GM21360 (cell line): Measurements from ENCODE around the gene CDCP2.
"Not testable (repeated sequence)": the region's sequence is repeated elsewhere in the genome, so short reads cannot be mapped to it uniquely, and the experiment has no call there.

ENCODE experiments used
- ATAC-seq: cut with Tn5 transposase; IDR thresholded peaks from one replicate; pipeline ENCODE4 v1.9.1; 2021; ENCODE audit warnings: mild to moderate bottlenecking, moderate library complexity; ENCODE audit not compliant: unreplicated experiment

The CDCP2 gene

DNA sequence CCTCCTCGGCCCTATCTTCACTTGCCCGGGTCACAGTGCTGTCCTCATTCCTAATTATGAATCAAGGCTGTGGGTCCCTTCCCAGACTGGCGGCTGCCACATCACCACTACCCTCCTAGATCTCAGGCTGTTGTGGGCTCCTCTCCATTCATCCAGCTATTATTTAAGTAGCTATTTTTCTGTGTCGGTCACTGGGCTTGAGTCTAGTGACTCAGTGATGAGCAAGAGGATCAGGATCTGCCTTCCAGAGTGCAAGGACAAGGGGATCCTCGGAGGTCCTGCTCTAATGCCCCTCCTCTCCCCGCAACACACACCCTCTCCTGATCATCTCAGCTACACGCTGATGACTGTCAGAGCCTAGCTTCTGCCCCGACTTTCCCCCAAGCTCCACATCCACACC, 34.1 kb downstream of the CDCP2 start:
- ATAC-seq: no peak

GRCh38 chr1:54117815-54118563, 34.8 kb downstream of the CDCP2 start:
- no peak for ATAC-seq

- no peak for ATAC-seq
These were observed 37.3 kb downstream of the CDCP2 start for GRCh38 chr1:54115520-54115919.

- ATAC-seq: no peak
These were observed 37.8 kb downstream of the CDCP2 start for GRCh38 chr1:54114955-54115354.

DNA sequence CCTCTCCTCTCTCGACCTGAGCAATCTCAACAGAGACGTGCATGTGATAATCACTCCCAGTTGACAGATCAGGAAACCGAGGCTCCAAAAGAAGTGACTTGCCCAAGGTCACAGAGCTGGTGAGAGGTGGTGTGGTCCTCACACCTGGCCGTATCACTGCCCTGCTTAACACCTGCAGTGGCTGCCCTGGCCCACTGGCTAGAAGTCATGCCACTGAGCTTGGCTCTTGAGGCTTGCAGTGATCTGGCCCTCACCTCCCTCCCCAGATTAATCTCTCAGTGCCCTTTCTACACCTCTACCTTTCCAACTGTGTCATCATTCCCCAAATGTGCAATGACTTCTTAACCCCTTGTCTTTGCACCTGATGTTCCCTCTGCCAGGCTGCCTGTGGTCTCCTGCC, 38.8 kb downstream of the CDCP2 start:
- ATAC-seq: no peak

GRCh38 chr1:54112705-54113368, 40.0 kb downstream of the CDCP2 start:
- no peak for ATAC-seq

GRCh38 chr1:54112027-54112426, 40.8 kb downstream of the CDCP2 start:
- no peak for ATAC-seq

- ATAC-seq: no peak
These were observed 41.2 kb downstream of the CDCP2 start for GRCh38 chr1:54111624-54112023.

DNA sequence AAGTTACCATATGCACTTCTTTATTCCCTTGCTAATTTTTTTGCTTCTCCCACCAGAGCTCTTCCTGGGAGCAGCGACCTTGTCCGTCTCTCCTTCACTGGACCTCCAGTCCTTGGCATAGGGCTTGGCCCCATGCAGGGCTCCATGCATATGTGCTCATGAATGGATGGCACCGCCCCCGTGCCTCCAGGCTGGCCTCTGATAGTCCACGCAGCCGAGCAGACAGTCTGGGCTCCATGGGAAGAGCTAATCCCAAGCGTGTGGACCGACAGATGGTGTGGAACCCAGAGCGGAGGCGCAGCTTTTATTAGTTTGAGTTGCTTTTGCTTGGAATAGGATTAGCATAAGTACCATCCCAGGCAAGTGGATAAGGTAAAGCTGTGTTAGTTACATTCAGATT, 41.8 kb downstream of the CDCP2 start:
- no peak for ATAC-seq

GRCh38 chr1:54109129-54110090, 43.4 kb downstream of the CDCP2 start:
- ATAC-seq: no peak

- ATAC-seq: no peak
These were observed 44.6 kb downstream of the CDCP2 start for GRCh38 chr1:54108156-54108555.

DNA sequence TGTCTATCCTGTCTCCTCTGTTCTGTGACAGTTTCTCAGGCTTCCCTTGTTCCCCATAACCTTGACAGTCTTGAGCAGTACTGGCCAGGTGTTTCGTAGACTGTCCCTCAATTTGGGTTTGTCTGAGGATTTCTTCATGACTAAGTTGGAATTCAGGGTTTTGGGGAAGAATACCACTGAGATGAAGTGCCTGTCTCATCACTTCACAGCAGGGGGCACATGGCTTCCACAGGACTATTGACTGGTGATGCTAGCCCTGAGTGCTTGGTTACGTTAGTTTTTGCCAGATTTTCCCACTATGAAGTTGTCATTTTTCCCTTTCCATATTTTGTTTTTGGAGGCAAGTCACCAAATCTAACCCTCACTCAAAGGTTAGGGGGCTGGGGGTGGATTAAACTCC, 45.7 kb downstream of the CDCP2 start:
- no peak for ATAC-seq

GRCh38 chr1:54105736-54106269, 47.0 kb downstream of the CDCP2 start:
- ATAC-seq: no peak

- no peak for ATAC-seq
These were observed 47.7 kb downstream of the CDCP2 start for GRCh38 chr1:54105080-54105479.

- not testable (repeated sequence) for ATAC-seq
These were observed 48.2 kb downstream of the CDCP2 start for GRCh38 chr1:54104613-54105012.

GRCh38 chr1:54103414-54103813, 49.4 kb downstream of the CDCP2 start:
- ATAC-seq: no peak

GRCh38 chr1:54100500-54100899, 52.3 kb downstream of the CDCP2 start:
- no peak for ATAC-seq

- no peak for ATAC-seq
These were observed 53.7 kb downstream of the CDCP2 start for GRCh38 chr1:54099061-54099610.

DNA sequence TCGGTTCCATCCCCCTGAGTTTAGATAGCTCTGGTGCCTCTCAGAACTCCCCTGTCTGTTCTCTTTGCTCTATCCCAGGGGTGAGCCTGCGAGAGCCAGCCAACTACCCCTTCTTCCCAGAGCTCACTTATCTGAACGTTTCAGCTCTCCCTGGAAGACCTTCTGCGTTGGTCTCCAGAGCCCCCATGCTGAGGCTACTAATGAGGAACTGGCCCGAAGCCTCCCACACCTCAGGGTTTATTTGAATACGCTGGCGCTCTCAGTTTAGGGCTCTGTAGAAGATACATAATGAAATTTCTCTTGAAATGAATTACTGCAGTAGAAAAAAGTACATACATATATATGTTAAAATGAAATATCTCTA, 55.9 kb downstream of the CDCP2 start:
- ATAC-seq: no peak

GRCh38 chr1:54096227-54096876, 56.4 kb downstream of the CDCP2 start:
- no peak for ATAC-seq
